GM12878 (cell line): ENCODE data around the gene UBC. TPM values are rescaled to one million over a fixed set of nuclear protein-coding genes. Genes with fewer than 3 reads are reported as not detected.
A peak's percentile ranks its signal among the peaks of the same experiment; 100 is the strongest.

Source experiments
- ATAC-seq: fragments of 200-7000 bp; cut with Tn5 transposase; 3 replicates; pipeline ENCODE4 v1.9.1; 2020; ENCODE audit warnings: mild to moderate bottlenecking, moderate library complexity
- BruUV-seq: library from RNA; stranded (reverse); fragments of 400-500 nt; replicated peaks from 2 replicates; lab custom pipeline; 2021; lab: Mats Ljungman, UMichigan
- CTCF ChIA-PET: fragments of 300-600 bp; sonication (Branson Sonifier 250); formaldehyde crosslinking; extraction: SDS; loops from one replicate; lab custom pipeline; 2021; ENCODE audit warnings: inconsistent platforms; lab: Yijun Ruan, JAX
- POLR2A ChIA-PET: fragments of 350-600 bp; formaldehyde crosslinking; extraction: SDS; loops from one replicate; lab custom pipeline; 2021; ENCODE audit warnings: inconsistent platforms; lab: Charles Lee
- RAD21 ChIA-PET: fragments of 300-600 bp; sonication (Branson Sonifier 250); formaldehyde crosslinking; loops from one replicate; lab custom pipeline; 2023; ENCODE audit warnings: antibody characterized with exemption; ENCODE audit not compliant: unreplicated experiment; lab: Charles Lee
- SMC1A ChIA-PET: fragments of 300-600 bp; sonication (Branson Sonifier 250); formaldehyde crosslinking; loops from one replicate; lab custom pipeline; 2023; ENCODE audit not compliant: unreplicated experiment, uncharacterized antibody; lab: Charles Lee
- DNase-seq: peaks from one replicate; pipeline ENCODE4 v3.0.0-alpha.2; 2011; ENCODE audit warnings: low read depth, low spot score
- FAIRE-seq: peaks from 3 replicates; lab custom pipeline; 2011; peaks lifted over from hg19 to GRCh38; lab: Jason Lieb, UNC
- H2AFZ ChIP-seq: 2 replicates; pipeline ENCODE4 v1.6.0; 2011; ENCODE audit warnings: low read depth, low read length, control low read depth; ENCODE audit not compliant: control insufficient read depth
- H3K27ac ChIP-seq: 2 replicates; pipeline ENCODE4 v1.5.1; 2011; ENCODE audit warnings: control low read depth; ENCODE audit not compliant: control insufficient read depth, insufficient read depth
- H3K27me3 ChIP-seq, 2 experiments: replicated peaks in 1 of 2; 2 replicates each; pipeline versions ENCODE4 v1.6.0 to v1.6.1; 2011; ENCODE audit warnings: low read length in 1 of 2; ENCODE audit not compliant: control insufficient read depth in 2 of 2, insufficient read depth in 2 of 2
- H3K36me3 ChIP-seq, 2 experiments: 2 replicates each; pipeline ENCODE4 v1.5.1; 2011; ENCODE audit warnings: low read length in 1 of 2; ENCODE audit not compliant: control insufficient read depth in 2 of 2, insufficient read depth in 2 of 2
- H3K4me1 ChIP-seq: 2 replicates; pipeline ENCODE4 v1.6.1; 2011; ENCODE audit warnings: mild to moderate bottlenecking, low read length, moderate library complexity, mixed read lengths; ENCODE audit not compliant: control insufficient read depth, insufficient read depth
- H3K4me2 ChIP-seq: 2 replicates; pipeline ENCODE4 v1.6.0; 2011; ENCODE audit warnings: control low read depth; ENCODE audit not compliant: control insufficient read depth, insufficient read depth
- H3K4me3 ChIP-seq: fragments of 200-600 bp; sonication (generic); 2 replicates; pipeline ENCODE4 v1.5.1; 2016
- H3K79me2 ChIP-seq: 2 replicates; pipeline ENCODE4 v1.6.0; 2011; ENCODE audit warnings: low read length; ENCODE audit not compliant: control insufficient read depth, insufficient read depth
- H3K9ac ChIP-seq: 2 replicates; pipeline ENCODE4 v1.8.0; 2011; ENCODE audit warnings: low read length, control low read depth, mixed read lengths; ENCODE audit not compliant: control insufficient read depth, insufficient read depth
- H3K9me3 ChIP-seq: replicated peaks from 3 replicates; pipeline ENCODE4 v1.5.1; 2011; ENCODE audit warnings: mild to moderate bottlenecking, low read length; ENCODE audit not compliant: control insufficient read depth, insufficient read depth
- H4K20me1 ChIP-seq: 2 replicates; pipeline ENCODE4 v1.6.0; 2011; ENCODE audit not compliant: control insufficient read depth, insufficient read depth
- FOXK2 ChIP-seq: fragments of 450-650 bp; IDR thresholded peaks from 2 replicates; pipeline ENCODE4 v1.6.1; 2017; ENCODE audit warnings: mild to moderate bottlenecking, moderate library complexity
- MLLT1 ChIP-seq: fragments of 450-650 bp; IDR thresholded peaks from 2 replicates; pipeline ENCODE4 v1.6.1; 2016; ENCODE audit warnings: mild to moderate bottlenecking
- NBN ChIP-seq: fragments of 450-650 bp; IDR thresholded peaks from 2 replicates; pipeline ENCODE4 v1.6.1; 2016
- RAD21 ChIP-seq: IDR thresholded peaks from 2 replicates; pipeline ENCODE4 v1.6.1; 2011; ENCODE audit warnings: mild to moderate bottlenecking, low read depth, low read length, moderate library complexity; ENCODE audit not compliant: insufficient read depth
- TCF3 ChIP-seq: IDR thresholded peaks from 2 replicates; pipeline ENCODE4 v1.6.1; 2012; ENCODE audit warnings: low read depth, mild to moderate bottlenecking, low read length, borderline replicate concordance; ENCODE audit not compliant: insufficient read depth
- ZNF217 ChIP-seq: fragments of 450-650 bp; IDR thresholded peaks from 2 replicates; pipeline ENCODE4 v1.6.1; 2017; ENCODE audit warnings: antibody characterized with exemption, mild to moderate bottlenecking
- WGBS: methylation state at CpG from one replicate; pipeline ENCODE4 v1.1.6; 2016; ENCODE audit warnings: low lambda C conversion rate; ENCODE audit not compliant: insufficient replicate concordance, insufficient coverage; ENCODE audit errors: missing lambda C conversion rate; 5-methylcytosine and 5-hydroxymethylcytosine counted together
- in situ Hi-C: fragments of 300-500 bp; cut with MboI; formaldehyde crosslinking; loops from 9 replicates; pipeline ENCODE4 v1.14.3; 2018; ENCODE audit warnings: mixed read lengths
- intact Hi-C: fragments of 100-400 bp; cut with micrococcal nuclease; formaldehyde crosslinking; loops from one replicate; pipeline ENCODE4 v1.14.2; 2022; ENCODE audit not compliant: unreplicated experiment
- polyA plus RNA-seq, 11 experiments: library from polyadenylated mRNA; depleted of rRNA in 4 of 11; unstranded in 6 of 11; stranded (reverse) in 5 of 11; fragments of >200 nt; fragmentation: Nextera tagmentation in 4 of 11; fragmentation: Illumina TruSeq in 1 of 11; extraction: Ambion mirVana in 4 of 11; extraction: Trizol in 1 of 11; gene quantifications; 1 replicate in 1 of 11; 2 replicates in 10 of 11; pipeline versions ENCODE4 v1.2.1 to v1.2.3, GENCODE V29; 2011 to 2016; ENCODE audit warnings: inconsistent platforms in 2 of 11, missing spikeins in 2 of 11, low read depth in 1 of 11
- total RNA-seq, 4 experiments: library from RNA; depleted of rRNA in 3 of 4; stranded (reverse); fragments of >200 nt in 3 of 4; fragmentation: Illumina TruSeq in 1 of 4; extraction: Trizol in 1 of 4; gene quantifications; 2 replicates each; pipeline versions ENCODE4 v1.2.1 to v1.2.3, GENCODE V29; 2013 to 2021

The UBC gene
- total and polyA plus RNA-seq, 10 of the 15 experiments (the other 5 are each of a cell fraction or from before 2014, with no cell fraction given) = 653 to 1,666 (median 874) TPM

GRCh38 chr12:124874188-124874587, 40.3 kb downstream of the UBC start:
- Histone ChIP-seq H3K9me3 (no peaks in the 10 kb centered on the region), H3K4me1 (peaks cover 14% of the 10 kb centered on the region), H3K27ac (no peak overlapping the region), H4K20me1 (no peaks in the 10 kb centered on the region), H2AFZ (no peak overlapping the region), H3K79me2 (no peaks in the 10 kb centered on the region), H3K4me3 (no peak overlapping the region), H3K27me3 (no peaks in the 10 kb centered on the region), H3K9ac (no peak overlapping the region), H3K4me2 (peak overlapping the region; percentile 50; the same call in 1 of the 2 replicates), H3K36me3 (no peaks in the 10 kb centered on the region)
- ChIA-PET SMC1A (interaction anchor here (0.8 to 1.3 kb wide), 3 partner anchors 16 to 31 kb away, joined by 3 read pairs; no protein-coding TSS in a partner anchor), CTCF (no interaction called here), POLR2A (no interaction called here), RAD21 (no interaction called here)
- intact Hi-C loops (no loop called here), in situ Hi-C loops (no loop called here)
- DNase-seq (no peak), FAIRE-seq (no peak), ATAC-seq (no peak)
- WGBS = 88% methylated on average over 4 of the region's 4 CpGs
- BruUV-seq = no TSS peak
- no peak for TF ChIP-seq FOXK2
- TF ChIP-seq ZNF217 = no peak
- TF ChIP-seq TCF3 = no peak
- TF ChIP-seq MLLT1 = no peak
- TF ChIP-seq RAD21 = no peak
- 0 out of 2 replicates have a peak, but pooled peaks have one; percentile 5 for TF ChIP-seq NBN
